Muscle of leg (tissue), 11 donors: ENCODE results near the gene TREML4. TPM values are rescaled to one million over a fixed set of nuclear protein-coding genes. Genes with fewer than 3 reads are reported as not detected.

Experiments used
- DNase-seq: peaks from one replicate; pipeline ENCODE4 v3.0.0; 2013
- H3K27ac ChIP-seq: one replicate; pipeline ENCODE4 v1.5.1; 2013; ENCODE audit warnings: mild to moderate bottlenecking, low read length, control low read depth
- H3K27me3 ChIP-seq: one replicate; pipeline ENCODE4 v1.6.1; 2013; ENCODE audit warnings: low read length; ENCODE audit not compliant: control insufficient read depth, insufficient read depth
- H3K36me3 ChIP-seq: one replicate; pipeline ENCODE4 v1.6.1; 2013; ENCODE audit warnings: low read length; ENCODE audit not compliant: control insufficient read depth, insufficient read depth
- H3K4me1 ChIP-seq: one replicate; pipeline ENCODE4 v1.6.1; 2013; ENCODE audit warnings: low read length; ENCODE audit not compliant: control insufficient read depth, insufficient read depth
- H3K4me3 ChIP-seq: one replicate; pipeline ENCODE4 v1.5.1; 2013; ENCODE audit warnings: low read length, control low read depth
- H3K9me3 ChIP-seq: replicated peaks from 2 replicates; pipeline ENCODE4 v1.6.1; 2013; ENCODE audit warnings: low read depth, low read length; ENCODE audit not compliant: control insufficient read depth
- WGBS: methylation state at CpG from one replicate; pipeline ENCODE4 v1.1.5; 2013; ENCODE audit warnings: missing lambda C conversion rate; ENCODE audit not compliant: insufficient coverage; 5-methylcytosine and 5-hydroxymethylcytosine counted together
- polyA plus RNA-seq, 8 donors: library from polyadenylated mRNA; unstranded; fragments of 120-200 nt; gene quantifications; one replicate each; pipeline versions ENCODE4 v1.2.1 to v1.2.3, GENCODE V29; 2013; ENCODE audit warnings: inconsistent platforms in 1 of 8, low replicate concordance in 1 of 8; ENCODE audit not compliant: insufficient read length in 8 of 8, insufficient read depth in 1 of 8
- total RNA-seq: library from RNA; stranded (reverse); fragments of 120-200 nt; gene quantifications from one replicate; pipeline ENCODE4 v1.2.4, GENCODE V29; 2013

The TREML4 gene
- total and polyA plus RNA-seq, 9 donors: not detected

DNA sequence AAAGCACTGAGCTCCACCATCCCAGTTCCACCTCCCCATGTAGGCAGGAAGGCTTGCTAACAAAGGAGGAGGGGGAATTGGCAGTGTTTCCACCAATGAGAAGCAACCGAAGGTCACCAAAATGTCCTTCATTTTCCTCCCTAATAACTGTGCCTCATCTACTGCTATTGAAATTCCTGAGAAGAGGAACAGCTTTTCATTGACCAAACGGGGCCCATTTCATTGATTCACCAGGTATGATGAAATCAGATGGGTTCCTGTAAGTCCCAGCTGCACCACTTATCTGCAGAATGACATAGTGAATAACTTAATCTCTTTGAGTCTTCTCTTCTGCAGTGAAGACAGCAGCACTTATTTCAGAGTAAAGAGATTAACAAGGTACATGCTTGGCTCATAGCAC lies 41.0 kb downstream of the TREML4 start:
- Histone ChIP-seq H3K36me3 (no peaks in the 10 kb centered on the region), H3K27ac (no peak overlapping the region), H3K27me3 (peaks cover 3% of the 10 kb centered on the region), H3K4me3 (no peak overlapping the region), H3K9me3 (no peaks in the 10 kb centered on the region), H3K4me1 (no peaks in the 10 kb centered on the region)
- WGBS: no CpG with 5 or more reads among the region's 2 CpGs
- no peak for DNase-seq

DNA sequence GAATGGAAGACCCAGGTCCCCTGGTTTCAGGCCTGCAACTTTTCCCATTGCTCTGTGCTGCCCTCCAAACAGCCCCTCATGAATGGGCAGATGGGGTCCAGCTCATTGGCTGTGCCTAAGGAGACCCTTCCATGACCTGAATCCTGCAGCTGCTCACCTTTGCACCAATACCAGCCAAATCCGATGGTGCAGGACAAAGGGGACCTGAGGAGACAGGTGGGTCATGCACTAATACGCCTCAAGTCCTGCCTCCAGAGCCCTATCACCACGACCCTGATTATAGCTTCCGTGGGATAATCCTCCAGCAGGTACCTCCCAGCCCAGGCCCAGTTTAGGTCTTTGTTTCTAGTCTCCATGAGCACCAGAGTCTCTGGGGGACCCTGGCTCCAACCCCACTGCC lies 41.6 kb downstream of the TREML4 start:
- H3K4me3 ChIP-seq: no peak overlapping the region
- WGBS: 75% methylated on average over 4 of the region's 4 CpGs
- H3K27me3 ChIP-seq: peaks cover 3% of the 10 kb centered on the region
- DNase-seq: no peak
- no peaks in the 10 kb centered on the region for H3K36me3 ChIP-seq
- no peaks in the 10 kb centered on the region for H3K4me1 ChIP-seq
- no peaks in the 10 kb centered on the region for H3K9me3 ChIP-seq
- no peak overlapping the region for H3K27ac ChIP-seq

GRCh38 chr6:41271901-41272395 lies 43.8 kb downstream of the TREML4 start:
- Histone ChIP-seq H3K27me3 (peaks cover 8% of the 10 kb centered on the region), H3K36me3 (no peaks in the 10 kb centered on the region), H3K4me1 (no peaks in the 10 kb centered on the region), H3K4me3 (no peak overlapping the region), H3K27ac (no peak overlapping the region), H3K9me3 (no peaks in the 10 kb centered on the region)
- WGBS: 53% methylated on average over 7 of the region's 7 CpGs
- DNase-seq: peak; percentile 55

GRCh38 chr6:41272591-41273240 lies 44.6 kb downstream of the TREML4 start:
- Histone ChIP-seq H3K36me3 (no peaks in the 10 kb centered on the region), H3K27me3 (peaks cover 8% of the 10 kb centered on the region), H3K4me1 (peaks cover 3% of the 10 kb centered on the region), H3K27ac (no peak overlapping the region), H3K9me3 (no peaks in the 10 kb centered on the region), H3K4me3 (no peak overlapping the region)
- WGBS: 93% methylated on average over 3 of the region's 5 CpGs
- no peak for DNase-seq

- H3K27ac ChIP-seq: no peak overlapping the region
- peaks cover 4% of the 10 kb centered on the region for H3K4me1 ChIP-seq
- DNase-seq: no peak
- no peaks in the 10 kb centered on the region for H3K9me3 ChIP-seq
- no peaks in the 10 kb centered on the region for H3K36me3 ChIP-seq
- WGBS: no CpG with 5 or more reads among the region's 5 CpGs
- peaks cover 10% of the 10 kb centered on the region for H3K27me3 ChIP-seq
- H3K4me3 ChIP-seq: no peak overlapping the region
Measured at GRCh38 chr6:41273714-41274113, 45.6 kb downstream of the TREML4 start.

- no peak for DNase-seq
- H3K9me3 ChIP-seq: no peaks in the 10 kb centered on the region
- H3K27ac ChIP-seq: no peak overlapping the region
- no peak overlapping the region for H3K4me3 ChIP-seq
- peaks cover 12% of the 10 kb centered on the region for H3K27me3 ChIP-seq
- no peaks in the 10 kb centered on the region for H3K36me3 ChIP-seq
- WGBS: no CpG with 5 or more reads among the region's 2 CpGs
- H3K4me1 ChIP-seq: peaks cover 9% of the 10 kb centered on the region
Measured at GRCh38 chr6:41274256-41274655, 46.1 kb downstream of the TREML4 start.

DNA sequence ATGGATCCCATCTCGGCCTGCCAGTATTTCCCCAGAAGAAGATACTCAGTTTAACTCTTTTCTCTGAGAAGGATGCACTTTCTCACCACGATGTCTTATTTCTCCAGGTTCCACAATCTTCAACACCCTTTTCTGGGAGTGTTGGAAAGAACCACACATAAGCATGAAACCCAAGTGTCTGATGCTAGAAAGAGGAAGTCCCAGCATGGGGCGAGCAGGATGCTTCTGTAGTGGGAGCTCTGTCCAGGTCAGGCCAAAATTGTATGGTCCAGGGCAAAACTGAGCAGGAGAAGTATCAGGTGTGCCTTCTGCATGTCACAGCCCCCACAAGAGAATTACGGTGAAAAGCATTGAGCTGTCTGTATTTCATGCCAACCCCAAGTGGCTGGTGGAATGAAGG lies 47.3 kb downstream of the TREML4 start:
- H3K27me3 ChIP-seq: peaks cover 12% of the 10 kb centered on the region
- H3K27ac ChIP-seq: no peak overlapping the region

DNA sequence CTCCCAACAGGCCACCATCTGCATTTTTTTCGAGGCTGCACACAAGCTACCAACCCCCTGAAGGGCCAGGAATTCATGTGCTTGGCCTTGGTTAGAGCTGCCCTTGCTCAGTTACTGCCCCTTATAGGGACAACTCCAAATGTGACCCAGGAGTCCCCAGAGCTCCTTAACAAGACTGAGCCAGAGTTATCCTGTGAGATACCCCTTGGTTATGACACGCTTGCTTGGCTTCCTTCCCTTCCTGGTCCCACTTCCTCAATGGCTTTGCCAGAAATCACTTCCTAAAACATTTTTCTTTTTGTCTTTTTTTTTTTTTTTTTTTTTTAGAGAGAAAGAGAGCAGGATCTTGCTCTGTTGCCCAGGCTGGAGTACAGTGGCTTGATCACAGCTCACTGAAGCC lies 49.5 kb downstream of the TREML4 start:
- peaks cover 9% of the 10 kb centered on the region for H3K4me1 ChIP-seq
- DNase-seq: peak; percentile 29
- H3K36me3 ChIP-seq: no peaks in the 10 kb centered on the region
- peaks cover 9% of the 10 kb centered on the region for H3K27me3 ChIP-seq
- no peak overlapping the region for H3K4me3 ChIP-seq
- H3K27ac ChIP-seq: no peak overlapping the region
- no peaks in the 10 kb centered on the region for H3K9me3 ChIP-seq
- 90% methylated on average over 1 of the region's 2 CpGs for WGBS

More for the DNA sequence above, 47.3 kb downstream of the TREML4 start:
- Histone ChIP-seq H3K4me3 (no peak overlapping the region), H3K9me3 (no peaks in the 10 kb centered on the region), H3K4me1 (peaks cover 9% of the 10 kb centered on the region), H3K36me3 (no peaks in the 10 kb centered on the region)
- no peak for DNase-seq
- WGBS: 63% methylated on average over 3 of the region's 4 CpGs

- H3K27ac ChIP-seq: no peak overlapping the region
- DNase-seq: peak; percentile 72
- H3K4me3 ChIP-seq: no peak overlapping the region
- peaks cover 9% of the 10 kb centered on the region for H3K27me3 ChIP-seq
- H3K36me3 ChIP-seq: no peaks in the 10 kb centered on the region
- 51% methylated on average over 2 of the region's 10 CpGs for WGBS
- peaks cover 9% of the 10 kb centered on the region for H3K4me1 ChIP-seq
- H3K9me3 ChIP-seq: no peaks in the 10 kb centered on the region
Measured at GRCh38 chr6:41278699-41279405, 50.7 kb downstream of the TREML4 start.

DNA sequence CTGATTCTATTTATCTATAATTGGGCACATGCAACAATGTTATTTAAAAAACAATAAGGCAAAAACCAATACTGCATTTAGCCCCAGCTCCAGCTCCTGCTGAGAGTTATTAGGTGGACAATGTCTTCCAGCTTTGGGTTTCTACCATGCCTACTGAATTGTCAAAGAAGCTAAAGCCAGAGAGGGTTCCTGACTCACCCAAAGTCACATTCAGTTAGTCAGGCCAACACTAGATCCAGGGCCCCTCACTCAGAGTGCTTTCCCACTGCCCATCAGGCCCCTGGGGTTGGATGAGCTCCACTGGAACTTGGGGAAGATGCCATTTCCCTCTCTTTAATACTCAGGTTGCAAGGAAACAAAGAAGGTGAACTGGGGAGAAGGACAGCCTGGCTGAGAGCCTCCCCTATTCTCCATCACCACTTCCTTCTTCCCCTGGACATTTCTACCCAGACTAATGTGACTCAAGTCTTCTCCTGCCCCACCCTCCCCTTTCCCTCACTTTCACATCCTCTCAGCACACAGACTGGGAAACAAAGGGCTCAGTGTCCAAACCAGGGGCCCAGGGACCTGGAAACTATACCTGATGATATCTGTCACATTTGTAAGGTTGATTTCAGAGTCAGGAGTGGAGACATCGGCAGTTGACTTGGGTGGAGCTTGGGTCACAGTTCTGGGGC lies 52.4 kb downstream of the TREML4 start:
- H3K4me1 ChIP-seq: peaks cover 9% of the 10 kb centered on the region
- H3K27me3 ChIP-seq: peaks cover 11% of the 10 kb centered on the region
- DNase-seq: no peak
- no peaks in the 10 kb centered on the region for H3K36me3 ChIP-seq
- WGBS: 91% methylated on average over 1 of the region's 1 CpG
- H3K4me3 ChIP-seq: no peak overlapping the region
- H3K27ac ChIP-seq: no peak overlapping the region
- H3K9me3 ChIP-seq: no peaks in the 10 kb centered on the region
